ENCODE data around the gene SIAH3. TPM values are rescaled to one million over a fixed set of nuclear protein-coding genes. Genes with fewer than 3 reads are reported as not detected.

The SIAH3 gene
- total RNA-seq, 1 experiment from 2014 or later: not detected

- no peak overlapping the region for H3K23ac ChIP-seq (ENCODE audit: insufficient read length, low read depth, low read length)
- H4K91ac ChIP-seq (ENCODE audit: insufficient read length, low read depth, low read length): no peak overlapping the region
- H2BK15ac ChIP-seq (ENCODE audit: low read depth, low read length): no peak overlapping the region
- no peak overlapping the region for H2BK5ac ChIP-seq (ENCODE audit: insufficient read length, low read length)
- no peak overlapping the region for H3K4me2 ChIP-seq (ENCODE audit: insufficient read depth, insufficient read length, low read length)
- DNase-seq: no peak
- H4K8ac ChIP-seq (replicated peaks; ENCODE audit: insufficient read length, low read depth, low read length): no peak overlapping the region
- Mint-ChIP-seq H3K36me3 (ENCODE audit: insufficient read depth in 1 of 3, low read depth in 3 of 3) (peaks cover 0 to 2% (median 0%) of the 10 kb centered on the region in 3 experiments; a peak in 2 of 7 replicates), H3K27ac (no peak overlapping the region), H3K9me3 (no peaks in the 10 kb centered on the region), H3K4me3 (no peak overlapping the region), H3K27me3 (ENCODE audit: low read depth) (no peaks in the 10 kb centered on the region; the same call in none of the 2 replicates), H3K4me1 (peaks cover 8 to 15% of the 10 kb centered on the region in 2 experiments)
- no peak for TF ChIP-seq CTCF (conservative IDR thresholded peaks at IDR 0.05)
- H3K14ac ChIP-seq (ENCODE audit: insufficient read depth, low read length): no peak overlapping the region
- H2AFZ ChIP-seq (ENCODE audit: low read length): no peak overlapping the region
- no peak overlapping the region for H3K56ac ChIP-seq (ENCODE audit: insufficient read length, low read depth, low read length)
- no peak overlapping the region for H2AK5ac ChIP-seq (ENCODE audit: insufficient read length, low read length)
- H3K4me1 ChIP-seq (ENCODE audit: insufficient read depth, low read length): no peaks in the 10 kb centered on the region
- no peak overlapping the region for H3K27ac ChIP-seq (ENCODE audit: insufficient read length, low read depth, low read length)
- H3K9me3 ChIP-seq (ENCODE audit: control insufficient read depth, low read depth, low read length): no peaks in the 10 kb centered on the region
- H3K27me3 ChIP-seq (ENCODE audit: insufficient read depth, low read length): no peaks in the 10 kb centered on the region
- H2BK120ac ChIP-seq (ENCODE audit: low read depth, low read length, poor library complexity, severe bottlenecking): no peak overlapping the region
- H4K5ac ChIP-seq (ENCODE audit: insufficient read length, low read depth, low read length): no peak overlapping the region
- no peaks in the 10 kb centered on the region for H4K20me1 ChIP-seq (ENCODE audit: control insufficient read depth, insufficient read depth, insufficient read length)
- H3K18ac ChIP-seq (ENCODE audit: insufficient read length, low read depth, low read length): no peak overlapping the region
- no peak overlapping the region for H3K4ac ChIP-seq (ENCODE audit: low read depth, low read length)
- H2BK20ac ChIP-seq (ENCODE audit: low read depth, low read length, poor library complexity, severe bottlenecking): no peak overlapping the region
- no peaks in the 10 kb centered on the region for H3K23me2 ChIP-seq (ENCODE audit: insufficient read length, low read depth, low read length, poor library complexity, severe bottlenecking)
- H2BK12ac ChIP-seq (ENCODE audit: insufficient read length, low read depth, low read length): no peak overlapping the region
- no peak overlapping the region for H3T11ph ChIP-seq (ENCODE audit: low read length)
- H3K79me2 ChIP-seq (ENCODE audit: insufficient read depth, low read length): no peaks in the 10 kb centered on the region
- WGBS (ENCODE audit: extremely low coverage, insufficient read length, low lambda C conversion rate): no CpG with 5 or more reads among the region's 6 CpGs
- H3K79me1 ChIP-seq (ENCODE audit: insufficient read depth, low read depth, low read length, poor library complexity, severe bottlenecking): no peaks in the 10 kb centered on the region
- no peak overlapping the region for H3K9ac ChIP-seq (ENCODE audit: extremely low read depth, insufficient read length, low read length)
Measured at GRCh38 chr13:45786293-45786920, 65.1 kb downstream of the SIAH3 start.
